ENCODE results near the gene KLHL26. TPM values are rescaled to one million over a fixed set of nuclear protein-coding genes. Genes with fewer than 3 reads are reported as not detected.

The KLHL26 gene
- total RNA-seq, 1 experiment from 2014 or later, result 17.1 TPM

DNA sequence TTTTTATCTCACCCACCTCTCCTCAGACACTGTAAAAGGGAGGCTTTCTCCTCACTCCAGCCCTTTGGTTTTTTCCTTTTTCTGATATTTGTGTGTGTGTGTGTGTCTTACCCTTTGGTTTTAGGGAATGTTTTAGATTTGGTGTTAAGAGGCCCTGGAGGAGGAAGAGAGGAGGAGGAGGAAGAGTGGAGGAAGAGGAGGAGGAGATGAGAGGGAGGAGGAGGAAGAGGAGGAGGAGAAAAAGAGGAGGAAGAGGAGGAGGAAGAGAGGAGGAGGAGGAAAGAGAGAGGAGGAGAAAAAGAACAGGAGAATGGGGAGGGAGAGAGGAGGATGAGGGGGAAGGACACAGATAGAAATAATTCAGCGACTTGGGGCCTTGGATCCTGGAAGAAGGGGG, 10.5 kb downstream of the KLHL26 start:
- ChIA-PET POLR2A (no interaction called here), RAD21 (ENCODE audit: low non-redundant PET in 1 of 2, low total read pairs in 2 of 2, uncharacterized antibody in 2 of 2, unreplicated experiment in 2 of 2) (no interaction called here), CTCF (no interaction called here)
- Histone ChIP-seq H3K4me3 (replicated peaks in 1 of 2; ENCODE audit: low read depth in 1 of 2, low read length in 2 of 2) (no peak overlapping the region), H3K4me1 (ENCODE audit: control insufficient read depth in 1 of 2, insufficient read depth in 2 of 2, low read length in 2 of 2) (peaks cover 0 to 10% of the 10 kb centered on the region in 2 experiments; a peak in 1 of 4 replicates), H3K36me3 (ENCODE audit: control insufficient read depth in 1 of 2, insufficient read depth in 2 of 2, low read length in 2 of 2) (no peaks in the 10 kb centered on the region), H4K20me1 (ENCODE audit: insufficient read depth) (no peaks in the 10 kb centered on the region), H3K9ac (ENCODE audit: low read length) (no peak overlapping the region), H3K4me2 (ENCODE audit: low read length) (no peak overlapping the region), H3K27me3 (ENCODE audit: insufficient read depth, low read length) (no peaks in the 10 kb centered on the region), H3K9me2 (ENCODE audit: insufficient read depth) (no peaks in the 10 kb centered on the region), H2AFZ (ENCODE audit: low read depth, low read length, poor library complexity, severe bottlenecking) (no peak overlapping the region), H3K79me2 (ENCODE audit: insufficient read depth, low read length) (peaks cover 18% of the 10 kb centered on the region; the same call in 1 of the 2 replicates), H3K9me3 (ENCODE audit: control insufficient read depth in 1 of 2, insufficient read depth in 1 of 2, low read depth in 1 of 2, low read length in 2 of 2) (no peaks in the 10 kb centered on the region), H3K27ac (ENCODE audit: low read depth, low read length) (no peak overlapping the region)
- ATAC-seq, result no peak
- no peak for DNase-seq (ENCODE audit: low read depth, low spot score)
- TF ChIP-seq TCF7L2 (IDR thresholded peaks at IDR 0.05; ENCODE audit: borderline replicate concordance, extremely low read depth, insufficient read depth, insufficient read length) (no peak), EZH2phosphoT487 (IDR thresholded peaks at IDR 0.05; ENCODE audit: borderline replicate concordance) (no peak), ELF1 (IDR thresholded peaks at IDR 0.05; ENCODE audit: borderline replicate concordance, low read depth) (no peak), ZNF274 (IDR thresholded peaks at IDR 0.05; ENCODE audit: low read depth, low read length) (no peak), ZFX (IDR thresholded peaks at IDR 0.05) (no peak), POLR2A (IDR thresholded peaks at IDR 0.05; ENCODE audit: borderline replicate concordance, extremely low read depth, insufficient read depth, insufficient read length) (no peak), SP1 (IDR thresholded peaks at IDR 0.05; ENCODE audit: low read depth) (no peak)
- TF ChIP-seq, protein P1, sequence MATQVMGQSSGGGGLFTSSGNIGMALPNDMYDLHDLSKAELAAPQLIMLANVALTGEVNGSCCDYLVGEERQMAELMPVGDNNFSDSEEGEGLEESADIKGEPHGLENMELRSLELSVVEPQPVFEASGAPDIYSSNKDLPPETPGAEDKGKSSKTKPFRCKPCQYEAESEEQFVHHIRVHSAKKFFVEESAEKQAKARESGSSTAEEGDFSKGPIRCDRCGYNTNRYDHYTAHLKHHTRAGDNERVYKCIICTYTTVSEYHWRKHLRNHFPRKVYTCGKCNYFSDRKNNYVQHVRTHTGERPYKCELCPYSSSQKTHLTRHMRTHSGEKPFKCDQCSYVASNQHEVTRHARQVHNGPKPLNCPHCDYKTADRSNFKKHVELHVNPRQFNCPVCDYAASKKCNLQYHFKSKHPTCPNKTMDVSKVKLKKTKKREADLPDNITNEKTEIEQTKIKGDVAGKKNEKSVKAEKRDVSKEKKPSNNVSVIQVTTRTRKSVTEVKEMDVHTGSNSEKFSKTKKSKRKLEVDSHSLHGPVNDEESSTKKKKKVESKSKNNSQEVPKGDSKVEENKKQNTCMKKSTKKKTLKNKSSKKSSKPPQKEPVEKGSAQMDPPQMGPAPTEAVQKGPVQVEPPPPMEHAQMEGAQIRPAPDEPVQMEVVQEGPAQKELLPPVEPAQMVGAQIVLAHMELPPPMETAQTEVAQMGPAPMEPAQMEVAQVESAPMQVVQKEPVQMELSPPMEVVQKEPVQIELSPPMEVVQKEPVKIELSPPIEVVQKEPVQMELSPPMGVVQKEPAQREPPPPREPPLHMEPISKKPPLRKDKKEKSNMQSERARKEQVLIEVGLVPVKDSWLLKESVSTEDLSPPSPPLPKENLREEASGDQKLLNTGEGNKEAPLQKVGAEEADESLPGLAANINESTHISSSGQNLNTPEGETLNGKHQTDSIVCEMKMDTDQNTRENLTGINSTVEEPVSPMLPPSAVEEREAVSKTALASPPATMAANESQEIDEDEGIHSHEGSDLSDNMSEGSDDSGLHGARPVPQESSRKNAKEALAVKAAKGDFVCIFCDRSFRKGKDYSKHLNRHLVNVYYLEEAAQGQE (IDR thresholded peaks at IDR 0.05; ENCODE audit: low read depth), result no peak
- TF ChIP-seq, protein P2, sequence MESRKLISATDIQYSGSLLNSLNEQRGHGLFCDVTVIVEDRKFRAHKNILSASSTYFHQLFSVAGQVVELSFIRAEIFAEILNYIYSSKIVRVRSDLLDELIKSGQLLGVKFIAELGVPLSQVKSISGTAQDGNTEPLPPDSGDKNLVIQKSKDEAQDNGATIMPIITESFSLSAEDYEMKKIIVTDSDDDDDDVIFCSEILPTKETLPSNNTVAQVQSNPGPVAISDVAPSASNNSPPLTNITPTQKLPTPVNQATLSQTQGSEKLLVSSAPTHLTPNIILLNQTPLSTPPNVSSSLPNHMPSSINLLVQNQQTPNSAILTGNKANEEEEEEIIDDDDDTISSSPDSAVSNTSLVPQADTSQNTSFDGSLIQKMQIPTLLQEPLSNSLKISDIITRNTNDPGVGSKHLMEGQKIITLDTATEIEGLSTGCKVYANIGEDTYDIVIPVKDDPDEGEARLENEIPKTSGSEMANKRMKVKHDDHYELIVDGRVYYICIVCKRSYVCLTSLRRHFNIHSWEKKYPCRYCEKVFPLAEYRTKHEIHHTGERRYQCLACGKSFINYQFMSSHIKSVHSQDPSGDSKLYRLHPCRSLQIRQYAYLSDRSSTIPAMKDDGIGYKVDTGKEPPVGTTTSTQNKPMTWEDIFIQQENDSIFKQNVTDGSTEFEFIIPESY (IDR thresholded peaks at IDR 0.05; ENCODE audit: extremely low read depth, insufficient replicate concordance, low read length), result no peak
- TF ChIP-seq, protein P3, sequence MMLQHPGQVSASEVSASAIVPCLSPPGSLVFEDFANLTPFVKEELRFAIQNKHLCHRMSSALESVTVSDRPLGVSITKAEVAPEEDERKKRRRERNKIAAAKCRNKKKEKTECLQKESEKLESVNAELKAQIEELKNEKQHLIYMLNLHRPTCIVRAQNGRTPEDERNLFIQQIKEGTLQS (IDR thresholded peaks at IDR 0.05), result no peak
- TF ChIP-seq, protein P4, sequence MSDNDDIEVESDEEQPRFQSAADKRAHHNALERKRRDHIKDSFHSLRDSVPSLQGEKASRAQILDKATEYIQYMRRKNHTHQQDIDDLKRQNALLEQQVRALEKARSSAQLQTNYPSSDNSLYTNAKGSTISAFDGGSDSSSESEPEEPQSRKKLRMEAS (IDR thresholded peaks at IDR 0.05), result no peak
- BruUV-seq (replicated peaks), result no TSS peak
- intact Hi-C loops (cut with micrococcal nuclease), result no loop called here

Data from HCT116 (cell line).